ENCODE measurements around the gene GDF9.

- no peak for TF ChIP-seq CTCF (IDR thresholded peaks at IDR 0.05; ENCODE audit: insufficient read depth, low read length)
- TF ChIP-seq REST (IDR thresholded peaks at IDR 0.05; ENCODE audit: insufficient replicate concordance, low read depth): no peak
- no peak for TF ChIP-seq POLR2AphosphoS5 (IDR thresholded peaks at IDR 0.05; ENCODE audit: low read depth)
Observed at GRCh38 chr5:132853790-132854189, 12.5 kb downstream of the GDF9 start.
